Measurements from ENCODE around the gene RCOR3.

Gene RCOR3

DNA sequence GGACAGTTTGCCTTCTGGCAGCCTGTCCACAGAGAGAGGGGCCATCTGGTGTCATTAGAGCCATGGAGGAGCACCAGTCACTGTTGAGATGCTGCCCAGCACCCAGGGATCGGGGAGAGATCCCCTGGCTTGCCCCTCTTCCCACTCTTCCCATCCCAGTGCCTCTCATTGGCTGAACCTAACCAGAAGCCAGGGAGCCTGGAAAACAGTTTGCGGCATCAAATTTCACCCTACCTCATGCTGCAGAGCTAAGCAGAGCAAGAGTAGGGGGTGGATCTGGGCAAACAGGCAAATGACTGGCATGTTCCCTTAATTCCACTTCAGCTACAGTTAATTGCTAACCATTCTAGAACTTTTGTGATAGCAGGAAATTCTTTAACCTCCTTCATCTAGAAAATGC lies 86.6 kb downstream of the RCOR3 start:
- Histone ChIP-seq H3K9me3 (ENCODE audit: insufficient read depth, low read depth, low read length) (no peaks in the 10 kb centered on the region), H3K4me3 (ENCODE audit: low read length, poor library complexity, severe bottlenecking) (no peak overlapping the region), H3K36me3 (ENCODE audit: insufficient read depth, low read length) (peaks cover 42% of the 10 kb centered on the region; the same call in 1 of the 2 replicates), H3K9ac (ENCODE audit: low read depth, low read length, poor library complexity, severe bottlenecking) (no peak overlapping the region), H2AFZ (ENCODE audit: low read length) (no peak overlapping the region), H3K4me2 (ENCODE audit: low read depth, low read length, poor library complexity, severe bottlenecking) (peak overlapping the region; percentile 4), H3K4me1 (ENCODE audit: insufficient read depth, low read length, poor library complexity, severe bottlenecking) (peaks cover 48% of the 10 kb centered on the region), H4K20me1 (ENCODE audit: insufficient read depth, low read length, poor library complexity, severe bottlenecking) (peaks cover 67% of the 10 kb centered on the region), H3K27me3 (ENCODE audit: insufficient read depth, low read length, poor library complexity, severe bottlenecking) (no peaks in the 10 kb centered on the region), H3F3A (ENCODE audit: low read depth) (no peaks in the 10 kb centered on the region), H3K79me2 (ENCODE audit: insufficient read depth, low read length) (peaks cover 100% of the 10 kb centered on the region), H3K9me2 (replicated peaks; ENCODE audit: low read depth, low read length) (no peaks in the 10 kb centered on the region)
- no peak for TF ChIP-seq EZH2phosphoT487 (IDR thresholded peaks at IDR 0.05; ENCODE audit: borderline replicate concordance)
- TF ChIP-seq, protein P1, sequence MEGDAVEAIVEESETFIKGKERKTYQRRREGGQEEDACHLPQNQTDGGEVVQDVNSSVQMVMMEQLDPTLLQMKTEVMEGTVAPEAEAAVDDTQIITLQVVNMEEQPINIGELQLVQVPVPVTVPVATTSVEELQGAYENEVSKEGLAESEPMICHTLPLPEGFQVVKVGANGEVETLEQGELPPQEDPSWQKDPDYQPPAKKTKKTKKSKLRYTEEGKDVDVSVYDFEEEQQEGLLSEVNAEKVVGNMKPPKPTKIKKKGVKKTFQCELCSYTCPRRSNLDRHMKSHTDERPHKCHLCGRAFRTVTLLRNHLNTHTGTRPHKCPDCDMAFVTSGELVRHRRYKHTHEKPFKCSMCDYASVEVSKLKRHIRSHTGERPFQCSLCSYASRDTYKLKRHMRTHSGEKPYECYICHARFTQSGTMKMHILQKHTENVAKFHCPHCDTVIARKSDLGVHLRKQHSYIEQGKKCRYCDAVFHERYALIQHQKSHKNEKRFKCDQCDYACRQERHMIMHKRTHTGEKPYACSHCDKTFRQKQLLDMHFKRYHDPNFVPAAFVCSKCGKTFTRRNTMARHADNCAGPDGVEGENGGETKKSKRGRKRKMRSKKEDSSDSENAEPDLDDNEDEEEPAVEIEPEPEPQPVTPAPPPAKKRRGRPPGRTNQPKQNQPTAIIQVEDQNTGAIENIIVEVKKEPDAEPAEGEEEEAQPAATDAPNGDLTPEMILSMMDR (conservative IDR thresholded peaks at IDR 0.05; ENCODE audit: low read length) = no peak

- Histone ChIP-seq H3K4me2 (ENCODE audit: low read depth, low read length, poor library complexity, severe bottlenecking) (no peak overlapping the region), H3F3A (ENCODE audit: low read depth) (no peaks in the 10 kb centered on the region), H3K9me2 (replicated peaks; ENCODE audit: low read depth, low read length) (no peaks in the 10 kb centered on the region), H3K79me2 (ENCODE audit: insufficient read depth, low read length) (peaks cover 100% of the 10 kb centered on the region), H3K4me1 (ENCODE audit: insufficient read depth, low read length, poor library complexity, severe bottlenecking) (peaks cover 49% of the 10 kb centered on the region), H3K4me3 (ENCODE audit: low read length, poor library complexity, severe bottlenecking) (no peak overlapping the region), H2AFZ (ENCODE audit: low read length) (no peak overlapping the region), H4K20me1 (ENCODE audit: insufficient read depth, low read length, poor library complexity, severe bottlenecking) (peaks cover 52% of the 10 kb centered on the region), H3K9me3 (ENCODE audit: insufficient read depth, low read depth, low read length) (peaks cover 10% of the 10 kb centered on the region; the same call in 1 of the 2 replicates), H3K9ac (ENCODE audit: low read depth, low read length, poor library complexity, severe bottlenecking) (no peak overlapping the region), H3K27me3 (ENCODE audit: insufficient read depth, low read length, poor library complexity, severe bottlenecking) (no peaks in the 10 kb centered on the region), H3K36me3 (ENCODE audit: insufficient read depth, low read length) (peaks cover 46% of the 10 kb centered on the region; the same call in 1 of the 2 replicates)
- TF ChIP-seq, protein P1 (conservative IDR thresholded peaks at IDR 0.05; ENCODE audit: low read length) = no peak
- TF ChIP-seq EZH2phosphoT487 (IDR thresholded peaks at IDR 0.05; ENCODE audit: borderline replicate concordance) = no peak
Measured at GRCh38 chr1:211347077-211347844, 88.1 kb downstream of the RCOR3 start.

DNA sequence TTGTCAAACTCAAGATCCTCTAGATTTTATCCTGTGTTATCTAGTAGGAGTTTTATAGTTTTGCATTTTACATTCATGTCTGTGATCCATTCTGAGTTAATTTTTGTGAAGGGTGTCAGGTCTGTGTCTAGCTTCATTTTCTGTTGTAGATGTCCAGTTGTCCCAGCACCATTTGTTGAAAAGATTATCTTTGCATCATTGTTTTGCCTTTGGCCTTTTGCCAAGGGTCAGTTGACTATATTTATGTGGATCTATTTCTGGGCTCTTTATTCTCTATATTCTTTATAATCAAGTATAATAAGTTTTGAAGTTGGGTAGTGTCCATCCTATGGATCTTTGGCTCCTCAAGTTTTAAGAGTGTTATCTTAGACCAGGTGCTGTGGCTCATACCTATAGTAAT lies 89.4 kb downstream of the RCOR3 start:
- Histone ChIP-seq H3K4me1 (ENCODE audit: insufficient read depth, low read length, poor library complexity, severe bottlenecking) (peaks cover 49% of the 10 kb centered on the region), H3K27me3 (ENCODE audit: insufficient read depth, low read length, poor library complexity, severe bottlenecking) (no peaks in the 10 kb centered on the region), H3K4me2 (ENCODE audit: low read depth, low read length, poor library complexity, severe bottlenecking) (no peak overlapping the region), H3K9ac (ENCODE audit: low read depth, low read length, poor library complexity, severe bottlenecking) (no peak overlapping the region), H3K9me3 (ENCODE audit: insufficient read depth, low read depth, low read length) (peaks cover 10% of the 10 kb centered on the region; the same call in 1 of the 2 replicates), H3K79me2 (ENCODE audit: insufficient read depth, low read length) (peaks cover 96% of the 10 kb centered on the region), H3K4me3 (ENCODE audit: low read length, poor library complexity, severe bottlenecking) (no peak overlapping the region), H3K36me3 (ENCODE audit: insufficient read depth, low read length) (peaks cover 45% of the 10 kb centered on the region; the same call in 1 of the 2 replicates), H2AFZ (ENCODE audit: low read length) (no peak overlapping the region), H4K20me1 (ENCODE audit: insufficient read depth, low read length, poor library complexity, severe bottlenecking) (peaks cover 44% of the 10 kb centered on the region), H3K9me2 (replicated peaks; ENCODE audit: low read depth, low read length) (no peaks in the 10 kb centered on the region), H3F3A (ENCODE audit: low read depth) (peaks cover 8% of the 10 kb centered on the region)
- TF ChIP-seq EZH2phosphoT487 (IDR thresholded peaks at IDR 0.05; ENCODE audit: borderline replicate concordance) = no peak
- TF ChIP-seq, protein P1 (conservative IDR thresholded peaks at IDR 0.05; ENCODE audit: low read length) = no peak
